GM12878 (cell line): Measurements from ENCODE around the gene CATSPERD. TPM values are rescaled to one million over a fixed set of nuclear protein-coding genes. Genes with fewer than 3 reads are reported as not detected.

Experiments
- ATAC-seq: fragments of 200-7000 bp; cut with Tn5 transposase; 3 replicates; pipeline ENCODE4 v1.9.1; 2020; ENCODE audit warnings: mild to moderate bottlenecking, moderate library complexity
- BruUV-seq: library from RNA; stranded (reverse); fragments of 400-500 nt; replicated peaks from 2 replicates; lab custom pipeline; 2021; lab: Mats Ljungman, UMichigan
- CTCF ChIA-PET: fragments of 300-600 bp; sonication (Branson Sonifier 250); formaldehyde crosslinking; extraction: SDS; loops from one replicate; lab custom pipeline; 2021; ENCODE audit warnings: inconsistent platforms; lab: Yijun Ruan, JAX
- POLR2A ChIA-PET: fragments of 350-600 bp; formaldehyde crosslinking; extraction: SDS; loops from one replicate; lab custom pipeline; 2021; ENCODE audit warnings: inconsistent platforms; lab: Charles Lee
- RAD21 ChIA-PET: fragments of 300-600 bp; sonication (Branson Sonifier 250); formaldehyde crosslinking; loops from one replicate; lab custom pipeline; 2023; ENCODE audit warnings: antibody characterized with exemption; ENCODE audit not compliant: unreplicated experiment; lab: Charles Lee
- SMC1A ChIA-PET: fragments of 300-600 bp; sonication (Branson Sonifier 250); formaldehyde crosslinking; loops from one replicate; lab custom pipeline; 2023; ENCODE audit not compliant: unreplicated experiment, uncharacterized antibody; lab: Charles Lee
- DNase-seq: peaks from one replicate; pipeline ENCODE4 v3.0.0-alpha.2; 2011; ENCODE audit warnings: low read depth, low spot score
- FAIRE-seq: peaks from 3 replicates; lab custom pipeline; 2011; peaks lifted over from hg19 to GRCh38; lab: Jason Lieb, UNC
- H2AFZ ChIP-seq: 2 replicates; pipeline ENCODE4 v1.6.0; 2011; ENCODE audit warnings: low read depth, low read length, control low read depth; ENCODE audit not compliant: control insufficient read depth
- H3K27ac ChIP-seq: 2 replicates; pipeline ENCODE4 v1.5.1; 2011; ENCODE audit warnings: control low read depth; ENCODE audit not compliant: control insufficient read depth, insufficient read depth
- H3K27me3 ChIP-seq, 2 experiments: replicated peaks in 1 of 2; 2 replicates each; pipeline versions ENCODE4 v1.6.0 to v1.6.1; 2011; ENCODE audit warnings: low read length in 1 of 2; ENCODE audit not compliant: control insufficient read depth in 2 of 2, insufficient read depth in 2 of 2
- H3K36me3 ChIP-seq, 2 experiments: 2 replicates each; pipeline ENCODE4 v1.5.1; 2011; ENCODE audit warnings: low read length in 1 of 2; ENCODE audit not compliant: control insufficient read depth in 2 of 2, insufficient read depth in 2 of 2
- H3K4me1 ChIP-seq: 2 replicates; pipeline ENCODE4 v1.6.1; 2011; ENCODE audit warnings: mild to moderate bottlenecking, low read length, moderate library complexity, mixed read lengths; ENCODE audit not compliant: control insufficient read depth, insufficient read depth
- H3K4me2 ChIP-seq: 2 replicates; pipeline ENCODE4 v1.6.0; 2011; ENCODE audit warnings: control low read depth; ENCODE audit not compliant: control insufficient read depth, insufficient read depth
- H3K4me3 ChIP-seq: fragments of 200-600 bp; sonication (generic); 2 replicates; pipeline ENCODE4 v1.5.1; 2016
- H3K79me2 ChIP-seq: 2 replicates; pipeline ENCODE4 v1.6.0; 2011; ENCODE audit warnings: low read length; ENCODE audit not compliant: control insufficient read depth, insufficient read depth
- H3K9ac ChIP-seq: 2 replicates; pipeline ENCODE4 v1.8.0; 2011; ENCODE audit warnings: low read length, control low read depth, mixed read lengths; ENCODE audit not compliant: control insufficient read depth, insufficient read depth
- H3K9me3 ChIP-seq: replicated peaks from 3 replicates; pipeline ENCODE4 v1.5.1; 2011; ENCODE audit warnings: mild to moderate bottlenecking, low read length; ENCODE audit not compliant: control insufficient read depth, insufficient read depth
- H4K20me1 ChIP-seq: 2 replicates; pipeline ENCODE4 v1.6.0; 2011; ENCODE audit not compliant: control insufficient read depth, insufficient read depth
- EZH2 ChIP-seq: IDR thresholded peaks from 2 replicates; pipeline ENCODE4 v1.6.1; 2012; ENCODE audit warnings: low read depth, mild to moderate bottlenecking, control low read depth, inconsistent platforms, low read length, borderline replicate concordance; ENCODE audit not compliant: control insufficient read depth
- GABPA ChIP-seq: IDR thresholded peaks from 2 replicates; pipeline ENCODE4 v1.6.1; 2014; ENCODE audit warnings: antibody characterized with exemption, low read depth, mild to moderate bottlenecking, inconsistent platforms
- HSF1 ChIP-seq: fragments of 150-350 bp; IDR thresholded peaks from 2 replicates; pipeline ENCODE4 v1.6.1; 2014; ENCODE audit warnings: mild to moderate bottlenecking, low read depth, low read length
- KAT2A ChIP-seq: conservative IDR thresholded peaks from 2 replicates; pipeline ENCODE4 v1.6.1; 2011; ENCODE audit warnings: low read depth, low read length; ENCODE audit not compliant: control insufficient read depth
- KDM1A ChIP-seq: fragments of 200-600 bp; sonication (generic); IDR thresholded peaks from 2 replicates; pipeline ENCODE4 v1.6.1; 2016; ENCODE audit warnings: borderline replicate concordance
- KLF5 ChIP-seq: fragments of 450-650 bp; IDR thresholded peaks from 2 replicates; pipeline ENCODE4 v1.6.1; 2014; ENCODE audit warnings: mild to moderate bottlenecking; ENCODE audit not compliant: partially characterized antibody
- LARP7 ChIP-seq: fragments of 450-650 bp; IDR thresholded peaks from 2 replicates; pipeline ENCODE4 v1.6.1; 2017; ENCODE audit warnings: mild to moderate bottlenecking
- MEF2B ChIP-seq: fragments of 450-650 bp; IDR thresholded peaks from 2 replicates; pipeline ENCODE4 v1.6.1; 2018; ENCODE audit warnings: mild to moderate bottlenecking, moderate library complexity; ENCODE audit not compliant: partially characterized antibody, poor library complexity, severe bottlenecking
- NRF1 ChIP-seq: conservative IDR thresholded peaks from 2 replicates; pipeline ENCODE4 v1.6.1; 2011; ENCODE audit warnings: mild to moderate bottlenecking, low read depth, low read length, improper control_type of control experiment
- POLR2A ChIP-seq: IDR thresholded peaks from 2 replicates; pipeline ENCODE4 v1.6.1; 2011; ENCODE audit warnings: low read depth, mild to moderate bottlenecking, low read length
- RAD51 ChIP-seq: fragments of 450-650 bp; IDR thresholded peaks from 2 replicates; pipeline ENCODE4 v1.6.1; 2016; ENCODE audit warnings: moderate library complexity, mild to moderate bottlenecking, inconsistent platforms
- RBBP5 ChIP-seq: fragments of 200-600 bp; sonication (generic); conservative IDR thresholded peaks from 2 replicates; pipeline ENCODE4 v1.6.1; 2016
- SIX5 ChIP-seq: IDR thresholded peaks from 2 replicates; pipeline ENCODE4 v1.6.1; 2011; ENCODE audit warnings: mild to moderate bottlenecking, low read depth, low read length, moderate library complexity; ENCODE audit not compliant: severe bottlenecking
- SMC3 ChIP-seq: IDR thresholded peaks from 2 replicates; pipeline ENCODE4 v1.6.1; 2011; ENCODE audit warnings: low read length, improper control_type of control experiment, borderline replicate concordance
- SUZ12 ChIP-seq: fragments of 200-600 bp; sonication (generic); IDR thresholded peaks from one replicate; pipeline ENCODE4 v1.6.1; 2018; ENCODE audit warnings: antibody characterized with exemption, mild to moderate bottlenecking; ENCODE audit not compliant: unreplicated experiment
- TAF1 ChIP-seq: IDR thresholded peaks from 2 replicates; pipeline ENCODE4 v1.6.1; 2011; ENCODE audit warnings: mild to moderate bottlenecking, low read depth, low read length, borderline replicate concordance
- TCF12 ChIP-seq: IDR thresholded peaks from 2 replicates; pipeline ENCODE4 v1.6.1; 2011; ENCODE audit warnings: low read depth, mild to moderate bottlenecking, low read length
- ZNF384 ChIP-seq: IDR thresholded peaks from 2 replicates; pipeline ENCODE4 v1.6.1; 2012; ENCODE audit warnings: low read depth, mild to moderate bottlenecking, low read length, improper control_type of control experiment, borderline replicate concordance
- WGBS: methylation state at CpG from one replicate; pipeline ENCODE4 v1.1.6; 2016; ENCODE audit warnings: low lambda C conversion rate; ENCODE audit not compliant: insufficient replicate concordance, insufficient coverage; ENCODE audit errors: missing lambda C conversion rate; 5-methylcytosine and 5-hydroxymethylcytosine counted together
- in situ Hi-C: fragments of 300-500 bp; cut with MboI; formaldehyde crosslinking; loops from 9 replicates; pipeline ENCODE4 v1.14.3; 2018; ENCODE audit warnings: mixed read lengths
- intact Hi-C: fragments of 100-400 bp; cut with micrococcal nuclease; formaldehyde crosslinking; loops from one replicate; pipeline ENCODE4 v1.14.2; 2022; ENCODE audit not compliant: unreplicated experiment
- polyA plus RNA-seq, 11 experiments: library from polyadenylated mRNA; depleted of rRNA in 4 of 11; unstranded in 6 of 11; stranded (reverse) in 5 of 11; fragments of >200 nt; fragmentation: Nextera tagmentation in 4 of 11; fragmentation: Illumina TruSeq in 1 of 11; extraction: Ambion mirVana in 4 of 11; extraction: Trizol in 1 of 11; gene quantifications; 1 replicate in 1 of 11; 2 replicates in 10 of 11; pipeline versions ENCODE4 v1.2.1 to v1.2.3, GENCODE V29; 2011 to 2016; ENCODE audit warnings: inconsistent platforms in 2 of 11, missing spikeins in 2 of 11, low read depth in 1 of 11
- total RNA-seq, 4 experiments: library from RNA; depleted of rRNA in 3 of 4; stranded (reverse); fragments of >200 nt in 3 of 4; fragmentation: Illumina TruSeq in 1 of 4; extraction: Trizol in 1 of 4; gene quantifications; 2 replicates each; pipeline versions ENCODE4 v1.2.1 to v1.2.3, GENCODE V29; 2013 to 2021

The CATSPERD gene
- total and polyA plus RNA-seq, 10 of the 15 experiments (the other 5 are each of a cell fraction or from before 2014, with no cell fraction given) = 0.02 to 0.38 (median 0.11) TPM; not detected in 5

GRCh38 chr19:5811117-5811516 lies 90.7 kb downstream of the CATSPERD start:
- 66% methylated on average over 4 of the region's 4 CpGs for WGBS
- ChIA-PET RAD21 (no interaction called here), CTCF (no interaction called here), SMC1A (no interaction called here), POLR2A (no interaction called here)
- no TSS peak for BruUV-seq
- no peak for TF ChIP-seq GABPA
- no peak for TF ChIP-seq KLF5
- no peak for TF ChIP-seq RAD51
- no peak for TF ChIP-seq SMC3
- ATAC-seq (no peak), DNase-seq (no peak), FAIRE-seq (no peak)
- no peaks in the 10 kb centered on the region for H3K79me2 ChIP-seq
- H3K27me3 ChIP-seq = no peaks in the 10 kb centered on the region; a peak in 1 of 4 replicates
- no peak overlapping the region for H3K9ac ChIP-seq
- intact Hi-C loops (no loop called here), in situ Hi-C loops (no loop called here)
- H4K20me1 ChIP-seq = no peaks in the 10 kb centered on the region
- no peak overlapping the region for H3K4me2 ChIP-seq
- H3K36me3 ChIP-seq = no peaks in the 10 kb centered on the region
- H3K9me3 ChIP-seq = no peaks in the 10 kb centered on the region
- H3K27ac ChIP-seq = no peak overlapping the region
- H3K4me1 ChIP-seq = no peaks in the 10 kb centered on the region
- no peak overlapping the region for H3K4me3 ChIP-seq
- H2AFZ ChIP-seq = no peak overlapping the region

GRCh38 chr19:5814123-5814851 lies 93.8 kb downstream of the CATSPERD start:
- Histone ChIP-seq H3K9me3 (no peaks in the 10 kb centered on the region), H3K27ac (no peak overlapping the region), H4K20me1 (no peaks in the 10 kb centered on the region), H3K4me3 (no peak overlapping the region), H3K27me3 (no peaks in the 10 kb centered on the region)
- in situ Hi-C loops = no loop called here
- WGBS = 28% methylated on average over 9 of the region's 9 CpGs
- no peak for DNase-seq
- no peak for TF ChIP-seq HSF1
- no peak for TF ChIP-seq NRF1
- TF ChIP-seq KAT2A = no peak
- no peak for TF ChIP-seq SUZ12
- TF ChIP-seq MEF2B = no peak
- no peak for TF ChIP-seq SIX5
- TF ChIP-seq RBBP5 = no peak
- no peak for TF ChIP-seq TCF12
- no peak for TF ChIP-seq ZNF384
- TF ChIP-seq EZH2 = no peak
- TF ChIP-seq POLR2A = no peak
- no peak for TF ChIP-seq LARP7
- no peak for TF ChIP-seq KDM1A
- TF ChIP-seq TAF1 = no peak
- TF ChIP-seq, all 136 proteins: peak for 0
- no peak overlapping the region for H3K9ac ChIP-seq
- H3K4me1 ChIP-seq = no peaks in the 10 kb centered on the region
- no TSS peak for BruUV-seq
- intact Hi-C loops = no loop called here
- ChIA-PET RAD21 (no interaction called here), SMC1A (no interaction called here), CTCF (interaction anchor here (1.8 kb wide), 1 partner anchor 10 kb away, joined by 7 read pairs; no protein-coding TSS in a partner anchor), POLR2A (interaction anchor here (0.5 kb wide), 1 partner anchor 125 kb away, joined by 3 read pairs; no protein-coding TSS in a partner anchor)
- H3K4me2 ChIP-seq = no peak overlapping the region
- H3K79me2 ChIP-seq = no peaks in the 10 kb centered on the region
- no peaks in the 10 kb centered on the region for H3K36me3 ChIP-seq
- ATAC-seq (no peak), FAIRE-seq (no peak)
- no peak overlapping the region for H2AFZ ChIP-seq
